NCI-H2227 treated with DMSO at 0.1 percent for 48 hours (cell line): Measurements from ENCODE around the gene DPF3.

Experiments used
- DNase-seq: peaks from one replicate; lab custom pipeline; 2025; lab: John Stamatoyannopoulos, UW

DPF3 gene

GRCh38 chr14:72615451-72616121 is 278.3 kb downstream of the DPF3 start:
- DNase-seq = no peak

- no peak for DNase-seq
These were observed 278.9 kb downstream of the DPF3 start for GRCh38 chr14:72614891-72615415.

GRCh38 chr14:72614365-72614764 is 279.5 kb downstream of the DPF3 start:
- DNase-seq = no peak

GRCh38 chr14:72613975-72614319 is 280.0 kb downstream of the DPF3 start:
- no peak for DNase-seq

GRCh38 chr14:72613231-72613974 is 280.5 kb downstream of the DPF3 start:
- DNase-seq = no peak

- DNase-seq = no peak
These were observed 281.9 kb downstream of the DPF3 start for GRCh38 chr14:72612041-72612440.

- DNase-seq = no peak
These were observed 282.4 kb downstream of the DPF3 start for GRCh38 chr14:72611506-72611905.

- DNase-seq = no peak
These were observed 283.1 kb downstream of the DPF3 start for GRCh38 chr14:72610831-72611200.

GRCh38 chr14:72610096-72610830 is 283.6 kb downstream of the DPF3 start:
- DNase-seq = no peak

GRCh38 chr14:72609205-72609916 is 284.5 kb downstream of the DPF3 start:
- no peak for DNase-seq

- DNase-seq = no peak
These were observed 285.3 kb downstream of the DPF3 start for GRCh38 chr14:72608391-72609204.

- no peak for DNase-seq
These were observed 286.3 kb downstream of the DPF3 start for GRCh38 chr14:72607386-72608130.

- no peak for DNase-seq
These were observed 287.0 kb downstream of the DPF3 start for GRCh38 chr14:72606879-72607278.

- no peak for DNase-seq
These were observed 288.0 kb downstream of the DPF3 start for GRCh38 chr14:72605921-72606220.

GRCh38 chr14:72605096-72605920 is 288.6 kb downstream of the DPF3 start:
- no peak for DNase-seq

- DNase-seq = no peak
These were observed 289.8 kb downstream of the DPF3 start for GRCh38 chr14:72604133-72604532.

GRCh38 chr14:72603639-72604038 is 290.3 kb downstream of the DPF3 start:
- no peak for DNase-seq

- DNase-seq = no peak
These were observed 293.2 kb downstream of the DPF3 start for GRCh38 chr14:72600551-72601330.
